ENCODE measurements around the gene MYL5.

DNA sequence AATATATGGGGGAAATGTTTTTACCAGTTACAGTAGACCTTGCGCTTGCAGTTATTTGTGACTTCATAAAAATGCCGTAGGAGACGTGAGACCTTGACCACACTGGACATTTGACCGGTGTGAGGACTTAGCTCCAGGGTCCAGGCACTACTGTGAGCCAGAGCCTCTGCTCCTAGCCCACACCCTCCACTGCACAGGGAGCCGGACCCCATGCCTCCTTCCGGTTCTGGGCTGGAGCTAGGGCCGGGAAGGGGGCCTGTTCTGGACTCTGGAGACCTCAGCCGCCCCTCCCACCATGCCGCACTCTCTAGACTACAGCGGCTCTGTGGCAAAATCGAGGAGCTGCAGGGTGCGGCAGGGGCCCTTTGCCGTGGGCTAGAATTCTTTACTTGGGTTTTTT, 36.6 kb downstream of the MYL5 start:
- TF ChIP-seq, protein P1, sequence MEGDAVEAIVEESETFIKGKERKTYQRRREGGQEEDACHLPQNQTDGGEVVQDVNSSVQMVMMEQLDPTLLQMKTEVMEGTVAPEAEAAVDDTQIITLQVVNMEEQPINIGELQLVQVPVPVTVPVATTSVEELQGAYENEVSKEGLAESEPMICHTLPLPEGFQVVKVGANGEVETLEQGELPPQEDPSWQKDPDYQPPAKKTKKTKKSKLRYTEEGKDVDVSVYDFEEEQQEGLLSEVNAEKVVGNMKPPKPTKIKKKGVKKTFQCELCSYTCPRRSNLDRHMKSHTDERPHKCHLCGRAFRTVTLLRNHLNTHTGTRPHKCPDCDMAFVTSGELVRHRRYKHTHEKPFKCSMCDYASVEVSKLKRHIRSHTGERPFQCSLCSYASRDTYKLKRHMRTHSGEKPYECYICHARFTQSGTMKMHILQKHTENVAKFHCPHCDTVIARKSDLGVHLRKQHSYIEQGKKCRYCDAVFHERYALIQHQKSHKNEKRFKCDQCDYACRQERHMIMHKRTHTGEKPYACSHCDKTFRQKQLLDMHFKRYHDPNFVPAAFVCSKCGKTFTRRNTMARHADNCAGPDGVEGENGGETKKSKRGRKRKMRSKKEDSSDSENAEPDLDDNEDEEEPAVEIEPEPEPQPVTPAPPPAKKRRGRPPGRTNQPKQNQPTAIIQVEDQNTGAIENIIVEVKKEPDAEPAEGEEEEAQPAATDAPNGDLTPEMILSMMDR (IDR thresholded peaks at IDR 0.05) = no peak
- no peak for TF ChIP-seq POLR2A (IDR thresholded peaks at IDR 0.05)
